ENCODE results near the gene FSIP1.
"Not testable (repeated sequence)": the region's sequence is repeated elsewhere in the genome, so short reads cannot be mapped to it uniquely, and the experiment has no call there.

The FSIP1 gene

DNA sequence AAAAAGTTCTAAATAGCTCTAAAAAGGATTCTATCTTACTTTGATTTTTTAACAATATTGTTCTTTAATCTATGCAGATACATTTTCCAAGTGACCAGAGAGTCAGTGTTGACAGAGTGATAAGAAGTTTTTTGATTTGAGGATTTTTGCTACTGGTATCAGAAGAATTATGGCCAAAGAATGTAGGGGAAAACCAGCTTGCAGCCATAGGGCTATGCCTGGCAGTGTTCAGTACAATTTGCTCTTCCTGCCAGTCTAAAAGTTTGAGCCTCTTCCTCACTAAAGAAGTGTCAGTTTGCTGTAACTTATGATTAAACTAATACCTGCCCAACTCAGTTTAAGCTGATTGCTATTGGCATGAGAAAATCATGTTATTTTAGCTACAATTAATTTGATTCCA is 35.3 kb upstream of the FSIP1 start:
- DNase-seq (ENCODE audit: low read depth) = no peak
- H3K4me3 ChIP-seq (ENCODE audit: low read length) = no peak overlapping the region
- TF ChIP-seq, protein P1, sequence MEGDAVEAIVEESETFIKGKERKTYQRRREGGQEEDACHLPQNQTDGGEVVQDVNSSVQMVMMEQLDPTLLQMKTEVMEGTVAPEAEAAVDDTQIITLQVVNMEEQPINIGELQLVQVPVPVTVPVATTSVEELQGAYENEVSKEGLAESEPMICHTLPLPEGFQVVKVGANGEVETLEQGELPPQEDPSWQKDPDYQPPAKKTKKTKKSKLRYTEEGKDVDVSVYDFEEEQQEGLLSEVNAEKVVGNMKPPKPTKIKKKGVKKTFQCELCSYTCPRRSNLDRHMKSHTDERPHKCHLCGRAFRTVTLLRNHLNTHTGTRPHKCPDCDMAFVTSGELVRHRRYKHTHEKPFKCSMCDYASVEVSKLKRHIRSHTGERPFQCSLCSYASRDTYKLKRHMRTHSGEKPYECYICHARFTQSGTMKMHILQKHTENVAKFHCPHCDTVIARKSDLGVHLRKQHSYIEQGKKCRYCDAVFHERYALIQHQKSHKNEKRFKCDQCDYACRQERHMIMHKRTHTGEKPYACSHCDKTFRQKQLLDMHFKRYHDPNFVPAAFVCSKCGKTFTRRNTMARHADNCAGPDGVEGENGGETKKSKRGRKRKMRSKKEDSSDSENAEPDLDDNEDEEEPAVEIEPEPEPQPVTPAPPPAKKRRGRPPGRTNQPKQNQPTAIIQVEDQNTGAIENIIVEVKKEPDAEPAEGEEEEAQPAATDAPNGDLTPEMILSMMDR (conservative IDR thresholded peaks at IDR 0.05; ENCODE audit: low read depth, low read length) = no peak

DNA sequence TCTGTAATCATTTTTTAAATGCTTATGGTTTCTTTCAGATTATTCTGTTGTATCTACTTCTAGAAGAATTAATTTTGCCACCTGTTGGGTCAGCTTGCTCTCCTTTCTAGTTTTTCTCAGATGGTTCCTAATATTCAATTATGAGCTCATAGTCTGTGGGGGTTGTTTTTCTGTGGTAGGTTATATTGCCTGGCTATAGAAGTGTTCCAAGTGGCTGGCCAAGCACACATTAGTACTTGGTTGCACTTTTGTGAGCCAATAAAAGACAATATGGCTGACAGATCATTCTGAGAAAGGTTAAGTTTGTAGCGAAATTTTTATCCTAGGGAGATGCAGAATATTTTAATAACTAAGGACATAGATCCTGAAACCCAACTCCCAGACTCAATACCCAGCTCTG is 31.8 kb upstream of the FSIP1 start:
- TF ChIP-seq, protein P1 (conservative IDR thresholded peaks at IDR 0.05; ENCODE audit: low read depth, low read length) = no peak
- H3K4me3 ChIP-seq (ENCODE audit: low read length) = no peak overlapping the region
- DNase-seq (ENCODE audit: low read depth) = no peak

DNA sequence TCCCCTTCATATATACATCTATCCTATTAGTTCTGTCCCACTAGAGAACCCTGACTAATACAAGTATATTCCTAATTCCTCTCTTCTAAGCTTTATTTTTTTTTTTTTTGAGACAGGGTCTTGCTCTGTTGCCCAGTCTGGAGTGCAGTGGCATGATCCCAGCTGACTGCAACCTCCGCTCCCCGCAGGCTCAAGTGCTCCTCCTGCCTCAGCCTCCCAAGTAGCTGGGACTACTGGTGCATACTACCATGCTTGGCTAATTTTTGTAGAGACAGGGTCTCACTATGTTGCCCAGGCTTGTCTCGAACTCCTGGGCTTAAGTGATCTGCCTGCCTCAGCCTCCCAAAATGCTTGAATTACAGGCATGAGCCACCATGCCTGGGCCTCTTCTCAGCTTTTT is 30.0 kb upstream of the FSIP1 start:
- DNase-seq (ENCODE audit: low read depth); H3K4me3 ChIP-seq (ENCODE audit: low read length): not testable (repeated sequence)

DNA sequence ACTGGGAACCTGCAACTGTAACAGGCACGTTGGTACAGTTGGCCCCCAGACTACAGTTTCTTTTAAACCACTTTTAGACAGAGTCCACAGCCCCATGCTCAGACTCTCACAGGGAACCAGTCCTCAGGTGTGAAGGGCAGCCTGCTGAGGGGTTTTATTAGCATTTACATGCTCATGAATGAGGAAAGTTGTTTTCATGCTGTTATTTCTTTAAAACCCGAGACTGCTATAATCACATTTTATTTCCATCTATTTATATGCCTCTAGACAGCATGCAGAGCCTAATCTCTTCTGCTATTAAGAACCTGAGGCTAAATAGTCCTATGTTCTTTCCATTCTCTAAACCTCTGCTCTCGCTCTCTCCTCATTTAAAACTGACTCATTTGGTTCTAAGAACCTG is 26.3 kb upstream of the FSIP1 start:
- TF ChIP-seq, protein P1 (conservative IDR thresholded peaks at IDR 0.05; ENCODE audit: low read depth, low read length) = no peak
- H3K4me3 ChIP-seq (ENCODE audit: low read length) = no peak overlapping the region
- DNase-seq (ENCODE audit: low read depth) = no peak

DNA sequence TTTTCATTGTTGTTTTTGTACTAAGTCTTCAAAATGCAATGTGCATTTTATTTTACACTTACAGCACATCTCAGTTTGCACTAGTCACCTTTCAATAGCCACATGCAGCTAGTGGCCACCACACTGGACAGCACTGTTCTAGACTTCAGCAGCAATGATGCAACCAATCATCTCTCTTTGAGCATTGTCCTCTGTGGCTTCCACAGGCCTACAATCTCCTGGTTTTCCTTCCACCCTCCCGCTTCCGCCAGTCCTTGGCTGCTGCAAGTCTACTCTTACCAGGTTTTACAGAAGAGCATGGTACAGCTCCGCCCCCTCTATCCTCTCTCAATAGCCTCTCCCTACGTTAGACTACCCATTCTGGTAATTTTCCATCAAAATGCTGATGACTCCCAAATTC is 25.1 kb upstream of the FSIP1 start:
- no peak overlapping the region for H3K4me3 ChIP-seq (ENCODE audit: low read length)
- TF ChIP-seq, protein P1 (conservative IDR thresholded peaks at IDR 0.05; ENCODE audit: low read depth, low read length) = no peak
- DNase-seq (ENCODE audit: low read depth) = no peak

DNA sequence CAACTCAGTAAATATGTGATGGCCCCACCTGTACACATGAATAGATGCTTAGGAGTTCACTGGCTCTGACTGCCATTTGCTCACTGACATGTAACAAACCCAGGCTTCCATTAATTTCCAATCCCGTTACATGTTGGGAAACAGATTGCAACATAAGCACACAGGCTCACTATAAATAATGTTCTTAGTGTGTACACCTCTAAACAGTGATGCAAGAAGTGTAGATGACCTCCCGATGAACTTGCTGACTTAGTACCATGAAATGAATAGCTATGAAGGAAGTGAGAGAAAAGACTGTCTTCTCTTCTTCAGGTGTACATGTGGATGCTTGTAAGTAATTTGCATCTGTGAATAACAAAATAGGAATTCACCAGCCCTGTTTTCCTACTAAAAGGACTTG is 21.4 kb upstream of the FSIP1 start:
- TF ChIP-seq, protein P1 (conservative IDR thresholded peaks at IDR 0.05; ENCODE audit: low read depth, low read length) = no peak
- no peak for DNase-seq (ENCODE audit: low read depth)
- no peak overlapping the region for H3K4me3 ChIP-seq (ENCODE audit: low read length)

DNA sequence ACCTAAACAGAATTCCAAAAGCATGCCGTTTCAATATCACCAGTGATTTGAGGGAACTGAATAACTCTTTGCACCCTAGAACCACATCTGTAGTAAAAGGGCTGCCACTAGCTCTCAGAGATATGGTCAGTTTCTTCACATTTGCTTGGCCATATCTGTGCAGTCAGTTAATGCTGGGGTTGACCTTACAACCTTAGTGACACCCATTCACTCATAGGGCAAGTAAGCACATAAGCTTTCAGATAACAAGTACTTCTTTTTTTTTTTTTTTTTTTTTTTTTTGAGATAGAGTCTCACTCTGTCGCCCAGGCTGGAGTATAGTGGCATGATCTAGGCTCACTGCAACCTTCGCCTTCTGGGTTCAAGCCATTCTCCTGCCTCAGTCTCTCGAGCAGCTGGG is 20.4 kb upstream of the FSIP1 start:
- H3K4me3 ChIP-seq (ENCODE audit: low read length) = no peak overlapping the region
- TF ChIP-seq, protein P1 (conservative IDR thresholded peaks at IDR 0.05; ENCODE audit: low read depth, low read length) = no peak
- no peak for DNase-seq (ENCODE audit: low read depth)
